Activated CD8-positive, alpha-beta T cell treated with anti-CD3 and anti-CD28 coated beads for 36 hours (primary cell): ENCODE data around the gene ELAVL3. TPM values are rescaled to one million over a fixed set of nuclear protein-coding genes. Genes with fewer than 3 reads are reported as not detected.
A peak's percentile ranks its signal among the peaks of the same experiment; 100 is the strongest.
"Not testable (repeated sequence)": the region's sequence is repeated elsewhere in the genome, so short reads cannot be mapped to it uniquely, and the experiment has no call there.

ENCODE experiments used
- ATAC-seq: fragments of 200-7000 bp; cut with Tn5 transposase; one replicate; pipeline ENCODE4 v1.10.0; 2021; ENCODE audit warnings: mild to moderate bottlenecking, moderate library complexity
- CTCF ChIA-PET: fragments of 350-600 bp; sonication (Branson Sonifier 250); formaldehyde crosslinking; loops from one replicate; lab custom pipeline; 2021; ENCODE audit warnings: antibody characterized with exemption; lab: Charles Lee
- POLR2A ChIA-PET: fragments of 350-600 bp; sonication (Branson Sonifier 250); formaldehyde crosslinking; loops from one replicate; lab custom pipeline; 2021; ENCODE audit warnings: antibody characterized with exemption; lab: Charles Lee
- DNase-seq: peaks from one replicate; pipeline ENCODE4 v3.0.0-alpha.2; 2020
- H3K27ac Mint-ChIP-seq: one replicate; pipeline ENCODE4 v1.8.0; 2021; ENCODE audit warnings: mild to moderate bottlenecking, mixed read lengths
- H3K27me3 Mint-ChIP-seq: one replicate; pipeline ENCODE4 v1.8.0; 2021; ENCODE audit warnings: mixed read lengths
- H3K36me3 Mint-ChIP-seq: one replicate; pipeline ENCODE4 v1.8.0; 2021; ENCODE audit warnings: low read depth, mixed read lengths
- H3K4me1 Mint-ChIP-seq: one replicate; pipeline ENCODE4 v1.8.0; 2021; ENCODE audit warnings: low read depth, mixed read lengths
- H3K4me3 Mint-ChIP-seq: one replicate; pipeline ENCODE4 v1.8.0; 2021; ENCODE audit warnings: mild to moderate bottlenecking, moderate library complexity, mixed read lengths
- H3K9me3 Mint-ChIP-seq: one replicate; pipeline ENCODE4 v1.8.0; 2021; ENCODE audit warnings: mixed read lengths
- CTCF ChIP-seq: fragments of 200-600 bp; IDR thresholded peaks from one replicate; pipeline ENCODE4 v1.8.0; 2022; ENCODE audit warnings: antibody characterized with exemption, mild to moderate bottlenecking
- intact Hi-C: fragments of 100-400 bp; cut with micrococcal nuclease; formaldehyde crosslinking; loops from one replicate; pipeline ENCODE4 v1.10.0; 2022
- total RNA-seq, 2 experiments: library from RNA; stranded (reverse); gene quantifications; one replicate each; pipeline ENCODE4 v1.2.3, GENCODE V29; 2021

ELAVL3 gene
- total RNA-seq, 2 experiments from 2014 or later = not detected

- intact Hi-C loops = loop anchor here (10.0 kb wide), 1 partner anchor 184 kb away; the partner anchor contains the start of gene TSPAN16
- H3K9me3 Mint-ChIP-seq = no peaks in the 10 kb centered on the region
- CTCF ChIA-PET = no interaction called here
Observed at GRCh38 chr19:11479090-11479897, 1.6 kb downstream of the ELAVL3 start.

GRCh38 chr19:11478167-11479089 is 2.4 kb downstream of the ELAVL3 start:
- Mint-ChIP-seq H3K4me1 (peaks cover 18% of the 10 kb centered on the region), H3K27ac (no peak overlapping the region), H3K27me3 (peaks cover 26% of the 10 kb centered on the region), H3K4me3 (no peak overlapping the region), H3K36me3 (peaks cover 3% of the 10 kb centered on the region), H3K9me3 (no peaks in the 10 kb centered on the region)
- no peak for DNase-seq
- no peak for ATAC-seq
- ChIA-PET CTCF (no interaction called here), POLR2A (no interaction called here)
- TF ChIP-seq CTCF = no peak
- intact Hi-C loops = loop anchor here (10.0 kb wide), 1 partner anchor 184 kb away; the partner anchor contains the start of gene TSPAN16

More at GRCh38 chr19:11479090-11479897, 1.6 kb downstream of the ELAVL3 start:
- Mint-ChIP-seq H3K4me1 (peaks cover 18% of the 10 kb centered on the region), H3K4me3 (no peak overlapping the region), H3K27ac (no peak overlapping the region), H3K36me3 (peaks cover 6% of the 10 kb centered on the region), H3K27me3 (peaks cover 26% of the 10 kb centered on the region)
- ATAC-seq (no peak), DNase-seq (peak; percentile 32)
- TF ChIP-seq CTCF = no peak
- POLR2A ChIA-PET = interaction anchor here (0.7 kb wide), 1 partner anchor 255 kb away, joined by 3 read pairs; no protein-coding TSS in a partner anchor

- CTCF ChIA-PET = interaction anchor here (0.6 kb wide), 1 partner anchor 60 kb away, joined by 3 read pairs; no protein-coding TSS in a partner anchor
- no peak overlapping the region for H3K27ac Mint-ChIP-seq
- no peaks in the 10 kb centered on the region for H3K9me3 Mint-ChIP-seq
- TF ChIP-seq CTCF = no peak
- POLR2A ChIA-PET = no interaction called here
- H3K4me1 Mint-ChIP-seq = peaks cover 4% of the 10 kb centered on the region
- no peak overlapping the region for H3K4me3 Mint-ChIP-seq
- no peak for DNase-seq
- intact Hi-C loops = loop anchor here (10.0 kb wide), 1 partner anchor 181 kb away; the partner anchor contains the start of gene TSPAN16
- no peak for ATAC-seq
- H3K36me3 Mint-ChIP-seq = no peaks in the 10 kb centered on the region
- H3K27me3 Mint-ChIP-seq = peaks cover 18% of the 10 kb centered on the region
Observed at GRCh38 chr19:11475861-11476260, 5.0 kb downstream of the ELAVL3 start.

- H3K4me1 Mint-ChIP-seq, H3K9me3 Mint-ChIP-seq, ATAC-seq, H3K36me3 Mint-ChIP-seq, H3K27ac Mint-ChIP-seq, CTCF ChIA-PET, H3K4me3 Mint-ChIP-seq, DNase-seq: not testable (repeated sequence)
- peaks cover 19% of the 10 kb centered on the region for H3K27me3 Mint-ChIP-seq
- POLR2A ChIA-PET = interaction anchor here (0.6 kb wide), 1 partner anchor 160 kb away, joined by 3 read pairs; no protein-coding TSS in a partner anchor
- intact Hi-C loops = loop anchor here (10.0 kb wide), 1 partner anchor 181 kb away; the partner anchor contains the start of gene TSPAN16
Observed at GRCh38 chr19:11475343-11475742, 5.5 kb downstream of the ELAVL3 start.

- DNase-seq (no peak), ATAC-seq (no peak)
- no peak overlapping the region for H3K4me3 Mint-ChIP-seq
- H3K9me3 Mint-ChIP-seq = no peaks in the 10 kb centered on the region
- no peak for TF ChIP-seq CTCF
- CTCF ChIA-PET = interaction anchor here (0.9 to 1.3 kb wide), 2 partner anchors 9 to 93 kb away, joined by 3 read pairs; no protein-coding TSS in a partner anchor
- H3K27ac Mint-ChIP-seq = no peak overlapping the region
- POLR2A ChIA-PET = interaction anchor here (0.6 kb wide), 1 partner anchor 146 kb away, joined by 3 read pairs; no protein-coding TSS in a partner anchor
- no peaks in the 10 kb centered on the region for H3K36me3 Mint-ChIP-seq
- H3K4me1 Mint-ChIP-seq = no peaks in the 10 kb centered on the region
- H3K27me3 Mint-ChIP-seq = peaks cover 14% of the 10 kb centered on the region
- intact Hi-C loops = loop anchor here (10.0 kb wide), 1 partner anchor 179 kb away; the partner anchor contains the start of gene TSPAN16
Observed at GRCh38 chr19:11473725-11474124, 7.1 kb downstream of the ELAVL3 start.

GRCh38 chr19:11468266-11468845 is 12.5 kb downstream of the ELAVL3 start:
- H3K4me3 Mint-ChIP-seq, H3K27me3 Mint-ChIP-seq, H3K36me3 Mint-ChIP-seq, H3K4me1 Mint-ChIP-seq, intact Hi-C loops, H3K27ac Mint-ChIP-seq, H3K9me3 Mint-ChIP-seq, ATAC-seq, DNase-seq: not testable (repeated sequence)
- ChIA-PET CTCF (interaction anchor here (1.1 to 1.7 kb wide), 2 partner anchors 14 to 85 kb away, joined by 3 to 6 read pairs; no protein-coding TSS in a partner anchor), POLR2A (interaction anchor here (0.8 kb wide), 1 partner anchor 25 kb away, joined by 4 read pairs; no protein-coding TSS in a partner anchor)
